IMR-90 (cell line): Measurements from ENCODE around the gene ABHD16B. TPM values are rescaled to one million over a fixed set of nuclear protein-coding genes. Genes with fewer than 3 reads are reported as not detected.
A peak's percentile ranks its signal among the peaks of the same experiment; 100 is the strongest.

ENCODE experiments used
- ATAC-seq: fragments of 200-7000 bp; cut with Tn5 transposase; 2 replicates; pipeline ENCODE4 v1.9.1; 2020; ENCODE audit warnings: low read depth, mild to moderate bottlenecking, moderate library complexity
- BruUV-seq: library from RNA; stranded (reverse); fragments of 400-500 nt; replicated peaks from 2 replicates; lab custom pipeline; 2021; lab: Mats Ljungman, UMichigan
- CTCF ChIA-PET: fragments of 300-600 bp; formaldehyde crosslinking; extraction: SDS; loops from one replicate; lab custom pipeline; 2021; ENCODE audit warnings: antibody characterized with exemption; lab: Yijun Ruan, JAX
- POLR2A ChIA-PET: fragments of 300-600 bp; sonication (Branson Sonifier 250); formaldehyde crosslinking; loops from one replicate; lab custom pipeline; 2022; ENCODE audit warnings: antibody characterized with exemption; ENCODE audit not compliant: unreplicated experiment; lab: Charles Lee
- DNase-seq: peaks from one replicate; pipeline ENCODE4 v3.0.0; 2013
- H2AFZ ChIP-seq: replicated peaks from 2 replicates; pipeline ENCODE3; 2013; ENCODE audit warnings: low read length, mild to moderate bottlenecking; ENCODE audit not compliant: poor library complexity
- H2AK5ac ChIP-seq: 2 replicates; pipeline ENCODE4 v1.6.1; 2013; ENCODE audit warnings: low read depth, low read length, inconsistent platforms
- H2AK9ac ChIP-seq: replicated peaks from 2 replicates; pipeline ENCODE3; 2013; ENCODE audit warnings: mild to moderate bottlenecking, low read depth, low read length, moderate library complexity; ENCODE audit not compliant: poor library complexity
- H2BK120ac ChIP-seq: 2 replicates; pipeline ENCODE4 v1.6.1; 2013; ENCODE audit warnings: low read depth, low read length, inconsistent platforms
- H2BK15ac ChIP-seq: 3 replicates; pipeline ENCODE4 v1.6.1; 2013; ENCODE audit warnings: low read depth, low read length, inconsistent platforms
- H2BK20ac ChIP-seq: 2 replicates; pipeline ENCODE4 v1.6.1; 2013; ENCODE audit warnings: low read depth, mild to moderate bottlenecking, inconsistent platforms, low read length, moderate library complexity
- H2BK5ac ChIP-seq: 2 replicates; pipeline ENCODE4 v1.6.1; 2013; ENCODE audit warnings: mild to moderate bottlenecking, low read depth, low read length, inconsistent platforms; ENCODE audit not compliant: poor library complexity, severe bottlenecking
- H3K14ac ChIP-seq: replicated peaks from 2 replicates; pipeline ENCODE4 v1.6.1; 2013; ENCODE audit warnings: low read depth, low read length, inconsistent platforms
- H3K18ac ChIP-seq: 2 replicates; pipeline ENCODE4 v1.6.1; 2013; ENCODE audit warnings: low read depth, low read length, control low read depth
- H3K23ac ChIP-seq: 2 replicates; pipeline ENCODE4 v1.6.1; 2013; ENCODE audit warnings: low read depth, low read length, inconsistent platforms
- H3K27ac ChIP-seq: 2 replicates; pipeline ENCODE4 v1.5.1; 2013; ENCODE audit warnings: mild to moderate bottlenecking, control low read depth, low read length; ENCODE audit not compliant: insufficient read depth
- H3K27me3 ChIP-seq: 2 replicates; pipeline ENCODE4 v1.6.1; 2013; ENCODE audit warnings: low read length; ENCODE audit not compliant: control insufficient read depth, insufficient read depth
- H3K36me3 ChIP-seq: 2 replicates; pipeline ENCODE4 v1.6.1; 2013; ENCODE audit warnings: low read length, mixed read lengths; ENCODE audit not compliant: control insufficient read depth, insufficient read depth
- H3K4ac ChIP-seq: 2 replicates; pipeline ENCODE4 v1.6.1; 2013; ENCODE audit warnings: low read depth, low read length, inconsistent platforms
- H3K4me1 ChIP-seq: 2 replicates; pipeline ENCODE4 v1.6.1; 2013; ENCODE audit warnings: low read length, mixed read lengths; ENCODE audit not compliant: control insufficient read depth, insufficient read depth
- H3K4me2 ChIP-seq: 2 replicates; pipeline ENCODE4 v1.6.1; 2013; ENCODE audit warnings: low read depth, mild to moderate bottlenecking, control low read depth, low read length, moderate library complexity
- H3K4me3 ChIP-seq: 2 replicates; pipeline ENCODE4 v1.5.1; 2013; ENCODE audit warnings: low read depth, mild to moderate bottlenecking, control low read depth, low read length, moderate library complexity; ENCODE audit not compliant: insufficient read depth
- H3K56ac ChIP-seq: 2 replicates; pipeline ENCODE4 v1.6.1; 2013; ENCODE audit warnings: low read length, inconsistent platforms; ENCODE audit not compliant: insufficient read depth; ENCODE audit errors: extremely low read depth
- H3K79me1 ChIP-seq, 2 experiments: 2 replicates each; pipeline ENCODE4 v1.6.1; 2013; ENCODE audit warnings: low read length in 2 of 2, inconsistent platforms in 1 of 2, low read depth in 1 of 2
- H3K9ac ChIP-seq: 2 replicates; pipeline ENCODE4 v1.6.1; 2013; ENCODE audit warnings: low read depth, low read length, control low read depth
- H3K9me1 ChIP-seq: 2 replicates; pipeline ENCODE4 v1.6.1; 2013; ENCODE audit warnings: low read length, inconsistent platforms; ENCODE audit not compliant: insufficient read depth
- H3K9me3 ChIP-seq: 2 replicates; pipeline ENCODE4 v1.6.1; 2013; ENCODE audit warnings: low read length; ENCODE audit not compliant: control insufficient read depth, insufficient read depth
- H4K20me1 ChIP-seq: 2 replicates; pipeline ENCODE4 v1.6.1; 2013; ENCODE audit warnings: low read length, inconsistent platforms; ENCODE audit not compliant: insufficient read depth
- H4K5ac ChIP-seq: 2 replicates; pipeline ENCODE4 v1.6.1; 2013; ENCODE audit warnings: mild to moderate bottlenecking, low read depth, low read length, control low read depth
- H4K8ac ChIP-seq, 2 experiments: 2 replicates each; pipeline ENCODE4 v1.6.1; 2013; ENCODE audit warnings: low read depth in 2 of 2, low read length in 2 of 2, control low read depth in 1 of 2, inconsistent platforms in 1 of 2
- H4K91ac ChIP-seq: 2 replicates; pipeline ENCODE4 v1.6.1; 2013; ENCODE audit warnings: low read depth, low read length, inconsistent platforms; ENCODE audit not compliant: insufficient read depth
- FOS ChIP-seq: fragments of 150-350 bp; IDR thresholded peaks from 2 replicates; pipeline ENCODE4 v1.6.1; 2016; ENCODE audit warnings: low read depth, low read length
- MAZ ChIP-seq: IDR thresholded peaks from 2 replicates; pipeline ENCODE4 v1.6.1; 2012; ENCODE audit warnings: low read depth, mild to moderate bottlenecking, low read length, improper control_type of control experiment, moderate library complexity, borderline replicate concordance
- MXI1 ChIP-seq: IDR thresholded peaks from 2 replicates; pipeline ENCODE4 v1.6.1; 2012; ENCODE audit warnings: low read depth, mild to moderate bottlenecking, low read length, moderate library complexity, borderline replicate concordance
- RCOR1 ChIP-seq: IDR thresholded peaks from 2 replicates; pipeline ENCODE4 v1.6.1; 2012; ENCODE audit warnings: mild to moderate bottlenecking, low read length, improper control_type of control experiment; ENCODE audit not compliant: insufficient replicate concordance
- WGBS, 2 experiments: methylation state at CpG; one replicate each; pipeline versions ENCODE4 v1.1.5 to v1.1.7; 2013; ENCODE audit warnings: missing lambda C conversion rate in 2 of 2; ENCODE audit not compliant: insufficient read length in 1 of 2; ENCODE audit errors: extremely low coverage in 2 of 2; 5-methylcytosine and 5-hydroxymethylcytosine counted together
- dilution Hi-C: fragments of 300-500 bp; cut with HindIII; formaldehyde crosslinking; loops from one replicate; pipeline ENCODE4 v1.14.3; 2018; ENCODE audit warnings: low sequenced_read_pairs; ENCODE audit not compliant: unreplicated experiment
- in situ Hi-C: fragments of 300-500 bp; cut with MboI; formaldehyde crosslinking; loops from 3 replicates; pipeline ENCODE4 v1.14.3; 2019; ENCODE audit warnings: low sequenced_read_pairs, inconsistent platforms, mixed read lengths
- intact Hi-C: fragments of 100-400 bp; cut with micrococcal nuclease; formaldehyde crosslinking; loops from 2 replicates; pipeline ENCODE4 v1.10.0; 2022
- polyA plus RNA-seq, 3 experiments: library from polyadenylated mRNA; depleted of rRNA; stranded (reverse); fragments of >200 nt; gene quantifications; 2 replicates each; pipeline ENCODE4 v1.2.3, GENCODE V29; 2012; ENCODE audit warnings: low replicate concordance in 1 of 3
- total RNA-seq: library from RNA; depleted of rRNA; stranded (reverse); fragments of >200 nt; gene quantifications from 2 replicates; pipeline ENCODE4 v1.2.3, GENCODE V29; 2012
- TF ChIP-seq, protein P1 (sequence below): conservative IDR thresholded peaks from 2 replicates; pipeline ENCODE4 v1.5.1; 2012; ENCODE audit warnings: mild to moderate bottlenecking, low read depth, low read length, improper control_type of control experiment
- TF ChIP-seq, protein P2 (sequence below): fragments of 150-350 bp; IDR thresholded peaks from 2 replicates; pipeline ENCODE4 v1.6.1; 2017; ENCODE audit warnings: mild to moderate bottlenecking, antibody characterized with exemption, low read length, low read depth

The ABHD16B gene
- total and polyA plus RNA-seq, 2 of the 4 experiments (the other 2 are of a cell fraction) = 0.05 TPM; not detected in 1

DNA sequence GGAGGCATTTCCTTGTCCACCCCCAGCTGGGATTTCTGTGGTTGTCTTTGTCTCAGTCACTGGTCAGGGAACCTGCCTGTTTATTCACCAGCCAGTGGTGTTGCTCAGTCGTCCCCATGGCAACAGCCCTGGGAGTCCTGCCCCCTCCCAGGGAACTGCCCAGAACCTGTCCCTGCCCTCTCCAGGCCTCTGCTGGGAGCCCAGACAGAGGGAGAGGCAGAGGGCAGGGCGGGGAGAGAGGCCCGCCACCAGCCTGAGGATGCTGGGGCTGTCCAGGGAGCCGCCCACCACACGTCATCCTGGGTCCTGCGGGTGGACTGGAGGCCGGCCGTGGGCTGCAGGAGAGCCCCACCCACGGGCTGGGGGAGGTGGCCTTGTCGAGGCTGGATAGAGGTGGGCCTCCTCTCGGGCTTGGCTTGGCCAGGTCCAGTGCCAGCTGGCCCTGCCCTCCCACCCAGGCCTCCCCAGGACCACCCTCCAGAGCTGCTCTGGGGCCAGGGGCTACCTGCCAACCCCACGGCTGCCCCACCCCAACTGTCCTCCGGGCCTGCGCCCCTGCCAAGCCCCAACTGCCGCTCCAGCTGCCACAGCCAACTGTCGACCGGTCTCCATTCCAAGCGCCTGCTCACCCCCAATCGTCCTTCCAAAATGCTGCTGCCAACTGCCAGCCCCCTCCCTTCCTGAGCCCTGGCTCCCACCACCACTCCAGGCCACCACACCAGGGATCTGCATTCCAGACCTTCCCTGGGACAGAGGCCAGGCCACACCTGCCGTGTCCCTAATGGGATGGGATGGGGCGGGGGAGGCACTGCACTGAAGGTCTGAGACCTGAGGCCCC is 26.1 kb upstream of the ABHD16B start:
- Histone ChIP-seq H2BK5ac (peak overlapping the region; percentile 17), H3K36me3 (no peaks in the 10 kb centered on the region), H3K4me2 (no peak overlapping the region), H3K14ac (peak overlapping the region; percentile 48; the same call in 1 of the 2 replicates), H2AK5ac (peak overlapping the region; percentile 98), H2AK9ac (peak overlapping the region; percentile 98), H2AFZ (peak overlapping the region; percentile 83), H3K4ac (peak overlapping the region; percentile 97), H3K79me1 (peaks cover 0 to 14% of the 10 kb centered on the region in 2 experiments; a peak in 1 of 4 replicates), H3K18ac (peak overlapping the region; percentile 24; the same call in 1 of the 2 replicates), H3K27ac (peak overlapping the region; percentile 16), H4K91ac (peak overlapping the region; percentile 79), H2BK20ac (peak overlapping the region; percentile 1; the same call in 1 of the 2 replicates), H3K9me3 (no peaks in the 10 kb centered on the region), H3K4me3 (no peak overlapping the region), H3K4me1 (peaks cover 28% of the 10 kb centered on the region), H3K23ac (no peak overlapping the region), H2BK15ac (peak overlapping the region; percentile 48; the same call in 1 of the 3 replicates), H4K20me1 (no peaks in the 10 kb centered on the region), H2BK120ac (peak overlapping the region; percentile 69), H4K5ac (peak overlapping the region; percentile 89), H3K9ac (peak overlapping the region; percentile 21; the same call in 1 of the 2 replicates), H4K8ac (peak overlapping the region; percentile 83 to 87), H3K9me1 (peaks cover 13% of the 10 kb centered on the region), H3K56ac (no peak overlapping the region), H3K27me3 (no peaks in the 10 kb centered on the region)
- BruUV-seq = no TSS peak
- dilution Hi-C loops (no loop called here), intact Hi-C loops (no loop called here), in situ Hi-C loops (no loop called here)
- DNase-seq (peak; percentile 99), ATAC-seq (peak; percentile 87)
- TF ChIP-seq, protein P1, sequence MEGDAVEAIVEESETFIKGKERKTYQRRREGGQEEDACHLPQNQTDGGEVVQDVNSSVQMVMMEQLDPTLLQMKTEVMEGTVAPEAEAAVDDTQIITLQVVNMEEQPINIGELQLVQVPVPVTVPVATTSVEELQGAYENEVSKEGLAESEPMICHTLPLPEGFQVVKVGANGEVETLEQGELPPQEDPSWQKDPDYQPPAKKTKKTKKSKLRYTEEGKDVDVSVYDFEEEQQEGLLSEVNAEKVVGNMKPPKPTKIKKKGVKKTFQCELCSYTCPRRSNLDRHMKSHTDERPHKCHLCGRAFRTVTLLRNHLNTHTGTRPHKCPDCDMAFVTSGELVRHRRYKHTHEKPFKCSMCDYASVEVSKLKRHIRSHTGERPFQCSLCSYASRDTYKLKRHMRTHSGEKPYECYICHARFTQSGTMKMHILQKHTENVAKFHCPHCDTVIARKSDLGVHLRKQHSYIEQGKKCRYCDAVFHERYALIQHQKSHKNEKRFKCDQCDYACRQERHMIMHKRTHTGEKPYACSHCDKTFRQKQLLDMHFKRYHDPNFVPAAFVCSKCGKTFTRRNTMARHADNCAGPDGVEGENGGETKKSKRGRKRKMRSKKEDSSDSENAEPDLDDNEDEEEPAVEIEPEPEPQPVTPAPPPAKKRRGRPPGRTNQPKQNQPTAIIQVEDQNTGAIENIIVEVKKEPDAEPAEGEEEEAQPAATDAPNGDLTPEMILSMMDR = 0 out of 2 replicates have a peak, but pooled peaks have one; percentile 17
- TF ChIP-seq, protein P2, sequence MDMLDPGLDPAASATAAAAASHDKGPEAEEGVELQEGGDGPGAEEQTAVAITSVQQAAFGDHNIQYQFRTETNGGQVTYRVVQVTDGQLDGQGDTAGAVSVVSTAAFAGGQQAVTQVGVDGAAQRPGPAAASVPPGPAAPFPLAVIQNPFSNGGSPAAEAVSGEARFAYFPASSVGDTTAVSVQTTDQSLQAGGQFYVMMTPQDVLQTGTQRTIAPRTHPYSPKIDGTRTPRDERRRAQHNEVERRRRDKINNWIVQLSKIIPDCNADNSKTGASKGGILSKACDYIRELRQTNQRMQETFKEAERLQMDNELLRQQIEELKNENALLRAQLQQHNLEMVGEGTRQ = no peak
- TF ChIP-seq MXI1 = peak; percentile 43; the same call in 1 of the 2 replicates
- TF ChIP-seq FOS = 0 out of 2 replicates have a peak, but pooled peaks have one; percentile 27
- TF ChIP-seq MAZ = peak; percentile 90
- no peak for TF ChIP-seq RCOR1
- CTCF ChIA-PET = no interaction called here
- 13% methylated on average over 3 of the region's 21 CpGs; no CpG with 5 or more reads in 1 of the 2 experiments for WGBS, 2 experiments
- POLR2A ChIA-PET = no interaction called here
